NCI-H226 (cell line): ENCODE results near the gene FXYD1.
"Not testable (repeated sequence)": the region's sequence is repeated elsewhere in the genome, so short reads cannot be mapped to it uniquely, and the experiment has no call there.

Experiments used
- DNase-seq: peaks from one replicate; pipeline ENCODE4 v3.0.0-alpha.2; 2015

FXYD1 gene

GRCh38 chr19:35125749-35126623 is 12.6 kb upstream of the FXYD1 start:
- DNase-seq, result no peak

- no peak for DNase-seq
These were observed 12.0 kb upstream of the FXYD1 start for GRCh38 chr19:35126624-35126959.

- DNase-seq, result no peak
These were observed 10.8 kb upstream of the FXYD1 start for GRCh38 chr19:35127871-35128270.

GRCh38 chr19:35128398-35129057 is 10.1 kb upstream of the FXYD1 start:
- DNase-seq, result no peak

- not testable (repeated sequence) for DNase-seq
These were observed 8.8 kb upstream of the FXYD1 start for GRCh38 chr19:35129724-35130274.

- no peak for DNase-seq
These were observed 7.6 kb upstream of the FXYD1 start for GRCh38 chr19:35130761-35131720.

GRCh38 chr19:35132254-35132653 is 6.4 kb upstream of the FXYD1 start:
- no peak for DNase-seq

GRCh38 chr19:35133826-35134225 is 4.8 kb upstream of the FXYD1 start:
- DNase-seq, result no peak

GRCh38 chr19:35134601-35135242 is 3.9 kb upstream of the FXYD1 start, which contains the start of gene LGI4:
Gene LGI4, minus strand, starts transcription at chr19:35135059. Its CDS starts 379 bp downstream, at chr19:35134680.
- no peak for DNase-seq

- peak; percentile 30 for DNase-seq
These were observed 3.2 kb upstream of the FXYD1 start for GRCh38 chr19:35135389-35135909.

GRCh38 chr19:35136231-35136630 is 2.4 kb upstream of the FXYD1 start:
- no peak for DNase-seq

- DNase-seq, result no peak
These were observed 1.5 kb upstream of the FXYD1 start for GRCh38 chr19:35136977-35137702.

GRCh38 chr19:35140207-35140961 is 1.8 kb downstream of the FXYD1 start:
- DNase-seq, result no peak

- DNase-seq, result peak; percentile 83
These were observed 2.6 kb downstream of the FXYD1 start for GRCh38 chr19:35140962-35141836.

- DNase-seq, result no peak
These were observed 3.4 kb downstream of the FXYD1 start for GRCh38 chr19:35141837-35142605.

- DNase-seq, result no peak
These were observed 4.1 kb downstream of the FXYD1 start for GRCh38 chr19:35142606-35143230.

GRCh38 chr19:35143231-35143715 is 4.6 kb downstream of the FXYD1 start, which contains the start of gene FXYD7:
Gene FXYD7, plus strand, starts transcription at chr19:35143255. Its CDS starts 79 bp downstream, at chr19:35143334.
- no peak for DNase-seq

- no peak for DNase-seq
These were observed 5.2 kb downstream of the FXYD1 start for GRCh38 chr19:35143818-35144217.
